HG03039 (cell line): Measurements from ENCODE around the gene GMEB2.
"Not testable (repeated sequence)": the region's sequence is repeated elsewhere in the genome, so short reads cannot be mapped to it uniquely, and the experiment has no call there.

ENCODE experiments used
- ATAC-seq: cut with Tn5 transposase; IDR thresholded peaks from one replicate; pipeline ENCODE4 v1.9.1; 2021; ENCODE audit warnings: mild to moderate bottlenecking, moderate library complexity; ENCODE audit not compliant: unreplicated experiment

The GMEB2 gene, protein sequence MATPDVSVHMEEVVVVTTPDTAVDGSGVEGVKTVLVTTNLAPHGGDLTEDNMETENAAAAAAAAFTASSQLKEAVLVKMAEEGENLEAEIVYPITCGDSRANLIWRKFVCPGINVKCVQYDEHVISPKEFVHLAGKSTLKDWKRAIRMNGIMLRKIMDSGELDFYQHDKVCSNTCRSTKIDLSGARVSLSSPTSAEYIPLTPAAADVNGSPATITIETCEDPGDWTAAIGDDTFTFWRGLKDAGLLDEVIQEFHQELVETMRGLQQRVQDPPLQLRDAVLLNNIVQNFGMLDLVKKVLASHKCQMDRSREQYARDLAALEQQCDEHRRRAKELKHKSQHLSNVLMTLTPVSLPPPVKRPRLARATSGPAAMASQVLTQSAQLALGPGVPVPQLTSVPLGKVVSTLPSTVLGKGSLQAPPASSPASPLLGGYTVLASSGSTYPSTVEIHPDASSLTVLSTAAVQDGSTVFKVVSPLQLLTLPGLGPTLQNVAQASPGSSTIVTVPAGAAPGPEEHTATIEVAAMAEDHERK

DNA sequence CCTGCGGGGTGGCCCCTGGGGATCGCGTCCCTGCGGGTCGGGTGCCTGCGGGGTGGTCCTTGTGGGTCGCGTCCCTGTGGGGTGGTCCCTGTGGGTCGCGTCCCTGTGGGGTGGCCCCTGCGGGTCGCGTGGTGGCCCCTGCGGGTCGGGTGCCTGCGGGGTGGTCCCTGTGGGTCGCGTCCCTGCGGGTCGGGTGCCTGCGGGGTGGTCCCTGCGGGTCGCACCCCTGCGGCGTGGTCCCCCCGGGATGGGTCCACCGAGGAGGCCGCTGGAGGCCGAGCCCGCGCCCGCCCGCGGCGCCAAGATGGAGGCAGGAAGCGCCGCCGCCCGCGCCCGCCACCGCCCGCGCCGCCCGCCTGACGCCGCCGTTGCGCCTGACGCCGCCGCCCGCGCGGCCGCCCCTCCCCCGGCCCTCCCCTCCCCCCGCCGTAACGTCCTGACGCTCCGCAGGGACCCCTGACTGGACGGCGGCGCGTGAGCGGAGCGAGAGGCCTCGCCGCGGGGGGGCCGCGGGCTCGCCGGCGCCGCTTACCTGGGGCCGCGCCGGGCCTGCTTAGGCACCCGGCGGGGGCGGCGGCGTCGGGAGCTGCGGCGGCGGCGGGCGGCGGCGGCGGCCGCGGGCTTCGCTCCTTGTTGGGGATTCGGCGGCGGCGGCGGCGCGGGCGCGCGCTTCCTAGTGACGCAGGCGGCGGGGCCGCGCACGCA is at the start of gene GMEB2:
TSS of gene GMEB2 (minus strand) at position 678 of the 705 bp plus-strand sequence. CDS start 7,704 bp downstream, outside the sequence.
- ATAC-seq, result peak; percentile 40

DNA sequence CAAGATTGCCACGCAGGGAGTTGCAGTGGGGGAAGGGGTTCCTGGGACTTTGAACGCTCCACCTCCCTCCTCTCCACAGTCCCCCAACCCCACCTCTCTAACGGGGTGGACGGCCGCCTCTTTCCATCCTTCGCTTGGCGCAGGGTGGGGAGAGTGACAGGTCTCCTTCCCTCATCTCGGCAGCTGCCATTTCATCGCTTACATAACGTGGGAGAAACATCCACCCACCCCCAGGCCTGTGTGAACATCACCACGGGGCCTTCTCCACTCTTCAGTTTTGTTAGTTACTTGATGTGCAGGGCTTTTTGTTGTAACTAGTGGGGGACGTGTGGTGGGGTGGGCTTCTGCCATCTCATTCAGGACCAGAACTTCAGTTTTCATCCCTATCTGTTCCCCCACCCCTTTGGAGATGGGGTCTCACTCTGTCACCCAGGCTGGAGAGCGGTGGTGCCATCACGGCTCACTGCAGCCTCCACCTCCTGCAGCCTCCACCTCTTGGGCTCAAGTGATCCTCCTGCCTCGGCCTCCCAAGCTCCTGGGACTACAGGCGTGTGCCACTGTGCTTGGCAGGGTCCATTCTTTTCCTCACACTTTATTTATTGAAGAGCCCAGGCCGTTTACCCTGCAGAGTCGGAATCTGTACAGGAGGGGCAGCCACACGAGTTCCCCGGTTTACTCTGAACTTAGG is 48.9 kb upstream of the GMEB2 start:
- ATAC-seq, result no peak

GRCh38 chr20:63673951-63674350 is 47.0 kb upstream of the GMEB2 start:
- ATAC-seq, result no peak

DNA sequence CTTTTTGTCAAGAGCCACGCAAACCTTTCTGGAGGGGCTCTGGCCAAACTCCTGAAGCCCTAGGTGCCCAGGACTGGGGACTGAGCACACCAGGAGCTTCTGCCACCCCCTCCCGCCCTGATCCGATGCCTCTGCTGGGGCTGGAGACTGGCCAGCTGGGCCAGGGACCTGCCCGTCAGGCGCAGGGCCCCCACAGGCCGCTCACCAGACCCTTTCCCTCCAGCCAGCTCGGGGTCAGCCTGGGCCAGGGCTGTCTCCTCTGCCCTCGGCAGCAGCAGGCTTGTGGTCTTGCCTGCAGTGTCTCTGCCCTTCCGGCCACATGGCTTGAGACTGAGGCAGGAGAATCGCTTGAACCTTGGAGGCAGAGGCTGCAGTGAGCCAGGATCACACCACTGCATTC is 45.8 kb upstream of the GMEB2 start:
- ATAC-seq, result no peak

GRCh38 chr20:63671695-63672094 is 44.8 kb upstream of the GMEB2 start:
- not testable (repeated sequence) for ATAC-seq

DNA sequence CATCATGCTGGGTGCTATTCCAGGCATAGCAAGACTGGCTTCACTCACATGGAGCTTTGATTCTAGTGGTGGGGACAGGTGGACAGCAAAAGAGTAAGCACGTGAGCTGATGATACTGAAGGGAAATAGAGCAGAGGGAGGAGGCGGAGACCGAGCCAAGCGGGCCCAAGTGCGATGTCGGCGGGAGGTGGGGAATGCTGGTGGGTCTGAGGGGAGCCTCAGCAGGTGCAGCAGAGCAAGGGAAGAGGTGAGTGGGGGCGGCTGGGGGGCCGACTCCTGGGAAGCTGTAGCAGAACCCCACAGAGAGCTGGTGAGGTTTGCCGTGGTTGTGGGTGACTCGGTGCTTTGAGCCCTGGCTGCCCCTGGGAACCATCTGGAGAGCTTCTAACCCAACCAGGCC is 41.5 kb upstream of the GMEB2 start:
- ATAC-seq, result no peak

DNA sequence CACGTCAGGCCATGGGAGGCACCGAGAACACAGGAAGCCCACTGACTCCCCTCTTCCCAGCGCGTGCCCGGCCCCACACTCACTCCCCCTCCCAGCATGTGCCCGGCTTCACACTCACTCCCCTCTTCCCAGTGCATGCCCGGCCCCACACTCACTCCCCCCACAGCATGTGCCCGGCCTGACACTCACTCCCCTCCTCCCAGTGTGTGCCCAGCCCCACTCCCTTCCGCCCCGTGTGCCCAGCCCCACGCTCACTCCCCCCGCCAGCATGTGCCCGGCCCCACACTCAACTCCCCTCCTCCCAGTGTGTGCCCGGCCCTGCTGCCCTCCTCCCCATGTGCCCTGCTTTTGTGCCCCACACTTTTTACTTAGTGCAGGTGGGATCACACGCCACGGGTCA is 41.0 kb upstream of the GMEB2 start:
- no peak for ATAC-seq

- ATAC-seq, result no peak
These were observed 38.8 kb upstream of the GMEB2 start for GRCh38 chr20:63665708-63666107.

DNA sequence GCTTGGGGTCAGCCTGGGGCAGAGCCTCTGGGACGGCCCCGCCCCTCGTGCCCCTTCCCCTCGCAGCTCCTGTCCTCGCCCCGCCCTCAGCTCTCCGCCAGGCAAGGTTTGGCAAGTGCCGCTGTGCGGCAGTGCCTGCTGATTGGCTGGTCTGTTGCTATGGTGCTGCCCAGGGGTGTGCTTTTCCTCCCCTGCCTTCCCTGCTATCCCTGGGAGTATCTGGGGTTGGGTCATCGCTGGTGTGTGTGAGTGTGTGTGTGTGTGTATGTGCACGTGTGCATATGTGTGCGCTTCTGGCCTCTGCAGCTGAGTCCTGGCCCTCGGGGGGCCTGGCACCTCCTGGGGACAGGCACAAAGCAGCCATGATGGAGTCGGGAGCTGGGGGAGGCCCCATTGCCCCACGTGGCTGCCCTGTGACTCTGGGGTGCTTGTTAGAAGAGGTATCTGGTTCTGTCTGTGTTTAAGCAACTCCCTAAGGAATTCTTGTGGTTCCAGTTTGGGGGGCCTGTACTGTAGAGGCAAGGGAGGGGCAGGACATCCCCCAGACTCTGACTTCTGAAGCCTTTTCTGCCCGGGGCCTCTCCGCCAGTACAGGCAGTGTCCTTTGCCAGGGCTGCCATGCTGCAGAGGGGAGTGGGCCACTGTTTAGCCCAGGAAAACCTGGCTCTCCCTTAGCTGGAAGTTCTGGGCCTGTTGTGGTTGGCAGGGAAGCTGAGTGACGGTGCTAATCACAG is 38.1 kb upstream of the GMEB2 start:
- ATAC-seq, result no peak

GRCh38 chr20:63664143-63664851 is 37.4 kb upstream of the GMEB2 start:
- no peak for ATAC-seq

DNA sequence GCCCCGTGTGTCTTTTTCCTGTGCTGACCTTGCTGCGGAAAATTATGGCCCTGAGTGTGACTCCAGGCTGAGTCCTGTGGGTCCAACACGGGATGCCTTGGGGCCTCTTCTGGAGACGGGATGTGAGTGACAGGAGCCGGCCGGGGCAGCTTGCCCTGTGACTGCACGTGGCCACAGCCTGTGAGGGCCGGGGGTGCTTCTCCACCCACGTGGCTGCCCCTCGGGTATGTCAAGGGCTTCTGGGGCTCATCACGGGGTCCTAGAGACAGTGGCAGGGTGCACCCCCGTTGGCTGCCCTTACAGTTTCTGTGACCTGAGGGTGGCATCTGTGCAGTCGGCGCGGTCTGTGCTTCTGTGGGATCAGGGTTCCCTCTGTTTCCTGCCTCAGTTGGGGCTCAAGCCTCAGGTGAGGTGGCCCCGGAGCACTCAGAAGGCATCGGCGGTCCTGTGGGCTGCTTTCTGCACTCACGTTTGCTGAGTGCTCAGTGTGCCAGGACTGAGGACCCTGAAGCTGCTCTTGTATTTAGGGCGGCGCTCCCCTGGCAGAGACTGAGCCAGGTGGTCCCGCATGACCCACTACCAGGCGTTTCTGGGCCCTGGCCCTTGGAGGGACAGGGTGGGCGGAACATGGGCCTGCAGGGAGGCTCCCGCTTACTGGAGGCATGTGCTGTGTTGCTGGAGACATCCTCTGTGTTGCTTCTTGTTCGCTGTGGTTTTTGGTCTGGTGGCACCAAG is 36.6 kb upstream of the GMEB2 start:
- no peak for ATAC-seq

GRCh38 chr20:63662813-63663189 is 35.9 kb upstream of the GMEB2 start:
- ATAC-seq, result no peak

DNA sequence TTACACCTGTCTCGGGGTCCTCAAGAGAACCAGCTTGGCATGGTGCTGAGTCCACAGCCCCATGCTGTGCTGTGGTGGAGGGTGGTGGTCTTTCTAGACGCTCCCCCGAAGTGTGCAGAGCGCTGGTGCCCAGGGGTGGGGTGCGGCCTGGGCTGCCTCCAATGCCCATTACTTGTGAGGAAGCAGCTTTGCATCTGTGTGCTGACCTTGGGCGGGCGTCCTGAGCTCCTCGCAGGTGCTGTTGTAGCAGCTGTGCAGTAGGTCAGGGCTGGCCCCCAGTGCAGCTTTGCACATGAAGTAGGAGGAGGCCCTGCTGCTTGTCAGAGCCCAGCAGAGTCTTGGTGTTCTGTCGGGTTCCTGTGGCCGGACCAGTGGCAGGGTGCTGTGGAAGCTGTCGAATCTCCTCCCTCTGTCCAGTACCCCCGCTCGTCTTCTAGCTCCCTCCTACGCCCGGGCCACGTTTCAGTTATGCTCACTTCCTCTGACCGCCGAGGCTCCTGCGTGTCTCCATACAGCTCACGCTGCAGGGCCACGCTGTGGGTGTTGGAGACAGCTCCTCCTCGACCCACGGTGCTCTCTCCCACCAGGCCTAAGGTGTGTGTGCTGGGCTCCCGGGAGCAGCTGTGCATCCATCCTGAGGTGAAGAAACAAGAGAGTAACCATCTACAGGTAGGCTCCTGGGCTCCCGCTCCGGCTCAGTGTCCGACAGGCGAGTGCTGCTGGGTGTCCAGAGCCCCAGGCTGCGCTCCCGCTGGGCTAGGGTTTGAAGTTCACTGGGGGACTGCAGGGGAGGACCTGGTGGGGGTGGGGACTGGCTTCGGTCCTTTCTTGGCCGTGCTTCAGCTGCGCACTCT is 35.3 kb upstream of the GMEB2 start:
- ATAC-seq, result no peak

GRCh38 chr20:63661108-63661507 is 34.2 kb upstream of the GMEB2 start:
- no peak for ATAC-seq

DNA sequence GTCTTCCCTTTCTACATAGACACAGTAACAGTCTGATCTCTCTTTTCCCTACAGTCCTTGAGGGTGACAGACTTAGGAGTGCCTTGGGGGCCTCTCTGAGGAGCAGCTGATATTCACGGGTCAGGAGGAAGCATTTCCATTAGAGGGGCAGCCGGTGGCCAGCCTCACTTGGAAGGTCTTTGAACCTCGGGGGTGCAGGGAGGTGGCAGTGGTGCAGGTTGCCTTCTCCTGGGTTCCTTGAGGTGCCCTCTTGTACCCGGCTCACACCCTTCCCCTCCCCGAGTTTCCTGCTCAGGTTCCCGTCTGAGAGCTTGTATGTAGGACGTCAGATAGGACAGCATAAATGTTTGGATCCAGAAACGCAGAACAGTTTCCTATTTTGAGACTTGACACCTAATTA is 33.7 kb upstream of the GMEB2 start:
- ATAC-seq, result no peak

- not testable (repeated sequence) for ATAC-seq
These were observed 33.3 kb upstream of the GMEB2 start for GRCh38 chr20:63660174-63660573.

DNA sequence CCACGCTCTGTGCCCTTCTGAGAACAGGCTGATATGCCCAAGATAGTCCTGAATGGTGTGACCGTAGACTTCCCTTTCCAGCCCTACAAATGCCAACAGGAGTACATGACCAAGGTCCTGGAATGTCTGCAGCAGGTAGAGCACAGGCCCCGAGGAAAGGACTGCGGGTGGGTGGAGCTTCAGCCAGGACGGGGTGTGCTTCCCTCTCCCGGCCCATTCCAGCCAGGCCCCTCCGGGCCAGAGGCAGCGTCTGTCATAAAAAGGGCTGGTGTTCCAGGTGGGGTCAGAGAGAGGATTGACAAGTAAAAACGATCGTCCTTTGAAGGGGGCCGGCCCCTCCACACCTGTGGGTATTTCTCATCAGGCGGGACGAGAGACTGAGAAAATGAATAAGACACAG is 32.5 kb upstream of the GMEB2 start:
- ATAC-seq, result no peak

DNA sequence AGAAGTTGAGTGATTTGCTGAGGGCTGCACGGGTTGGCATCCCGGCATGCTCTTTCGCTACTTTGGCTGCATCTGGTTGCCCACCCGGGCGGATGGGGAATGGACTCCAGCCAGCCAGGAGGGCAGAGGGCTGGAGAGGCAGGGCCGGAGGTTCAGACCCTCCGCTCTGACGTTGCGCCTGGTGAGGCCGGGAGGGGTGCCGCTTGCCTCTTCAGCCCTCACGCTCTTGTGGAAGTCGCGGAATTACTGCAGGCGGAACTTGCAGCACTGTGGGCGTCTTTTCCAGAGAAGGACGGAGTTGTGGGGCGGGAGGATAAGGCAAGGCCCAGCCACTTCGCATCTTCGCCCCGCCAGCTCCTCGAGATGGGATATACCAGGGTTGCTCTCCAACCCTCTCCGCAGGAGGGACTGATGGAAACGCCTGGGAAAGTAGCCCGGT is 31.9 kb upstream of the GMEB2 start:
- ATAC-seq, result no peak
